IMR-90 (cell line): ENCODE data around the gene RLN2. TPM values are rescaled to one million over a fixed set of nuclear protein-coding genes. Genes with fewer than 3 reads are reported as not detected.
"Not testable (repeated sequence)": the region's sequence is repeated elsewhere in the genome, so short reads cannot be mapped to it uniquely, and the experiment has no call there.

ENCODE experiments used
- ATAC-seq: fragments of 200-7000 bp; cut with Tn5 transposase; 2 replicates; pipeline ENCODE4 v1.9.1; 2020; ENCODE audit warnings: low read depth, mild to moderate bottlenecking, moderate library complexity
- Bru-seq: library from RNA; stranded (reverse); fragments of 400-500 nt; gene quantifications from one replicate; lab custom pipeline; 2021; lab: Mats Ljungman, UMichigan
- BruChase-seq, 2 experiments: library from RNA; stranded (reverse); fragments of 400-500 nt; gene quantifications; one replicate each; lab custom pipeline; 2021; lab: Mats Ljungman, UMichigan
- BruUV-seq: library from RNA; stranded (reverse); fragments of 400-500 nt; replicated peaks from 2 replicates; lab custom pipeline; 2021; lab: Mats Ljungman, UMichigan
- CTCF ChIA-PET: fragments of 300-600 bp; formaldehyde crosslinking; extraction: SDS; loops from one replicate; lab custom pipeline; 2021; ENCODE audit warnings: antibody characterized with exemption; lab: Yijun Ruan, JAX
- POLR2A ChIA-PET: fragments of 300-600 bp; sonication (Branson Sonifier 250); formaldehyde crosslinking; loops from one replicate; lab custom pipeline; 2022; ENCODE audit warnings: antibody characterized with exemption; ENCODE audit not compliant: unreplicated experiment; lab: Charles Lee
- DNase-seq: peaks from one replicate; pipeline ENCODE4 v3.0.0; 2013
- H2AFZ ChIP-seq: replicated peaks from 2 replicates; pipeline ENCODE3; 2013; ENCODE audit warnings: low read length, mild to moderate bottlenecking; ENCODE audit not compliant: poor library complexity
- H2AK5ac ChIP-seq: 2 replicates; pipeline ENCODE4 v1.6.1; 2013; ENCODE audit warnings: low read depth, low read length, inconsistent platforms
- H2AK9ac ChIP-seq: replicated peaks from 2 replicates; pipeline ENCODE3; 2013; ENCODE audit warnings: mild to moderate bottlenecking, low read depth, low read length, moderate library complexity; ENCODE audit not compliant: poor library complexity
- H2BK120ac ChIP-seq: 2 replicates; pipeline ENCODE4 v1.6.1; 2013; ENCODE audit warnings: low read depth, low read length, inconsistent platforms
- H2BK15ac ChIP-seq: 3 replicates; pipeline ENCODE4 v1.6.1; 2013; ENCODE audit warnings: low read depth, low read length, inconsistent platforms
- H2BK20ac ChIP-seq: 2 replicates; pipeline ENCODE4 v1.6.1; 2013; ENCODE audit warnings: low read depth, mild to moderate bottlenecking, inconsistent platforms, low read length, moderate library complexity
- H2BK5ac ChIP-seq: 2 replicates; pipeline ENCODE4 v1.6.1; 2013; ENCODE audit warnings: mild to moderate bottlenecking, low read depth, low read length, inconsistent platforms; ENCODE audit not compliant: poor library complexity, severe bottlenecking
- H3K14ac ChIP-seq: replicated peaks from 2 replicates; pipeline ENCODE4 v1.6.1; 2013; ENCODE audit warnings: low read depth, low read length, inconsistent platforms
- H3K18ac ChIP-seq: 2 replicates; pipeline ENCODE4 v1.6.1; 2013; ENCODE audit warnings: low read depth, low read length, control low read depth
- H3K23ac ChIP-seq: 2 replicates; pipeline ENCODE4 v1.6.1; 2013; ENCODE audit warnings: low read depth, low read length, inconsistent platforms
- H3K27ac ChIP-seq: 2 replicates; pipeline ENCODE4 v1.5.1; 2013; ENCODE audit warnings: mild to moderate bottlenecking, control low read depth, low read length; ENCODE audit not compliant: insufficient read depth
- H3K27me3 ChIP-seq: 2 replicates; pipeline ENCODE4 v1.6.1; 2013; ENCODE audit warnings: low read length; ENCODE audit not compliant: control insufficient read depth, insufficient read depth
- H3K36me3 ChIP-seq: 2 replicates; pipeline ENCODE4 v1.6.1; 2013; ENCODE audit warnings: low read length, mixed read lengths; ENCODE audit not compliant: control insufficient read depth, insufficient read depth
- H3K4ac ChIP-seq: 2 replicates; pipeline ENCODE4 v1.6.1; 2013; ENCODE audit warnings: low read depth, low read length, inconsistent platforms
- H3K4me1 ChIP-seq: 2 replicates; pipeline ENCODE4 v1.6.1; 2013; ENCODE audit warnings: low read length, mixed read lengths; ENCODE audit not compliant: control insufficient read depth, insufficient read depth
- H3K4me2 ChIP-seq: 2 replicates; pipeline ENCODE4 v1.6.1; 2013; ENCODE audit warnings: low read depth, mild to moderate bottlenecking, control low read depth, low read length, moderate library complexity
- H3K4me3 ChIP-seq: 2 replicates; pipeline ENCODE4 v1.5.1; 2013; ENCODE audit warnings: low read depth, mild to moderate bottlenecking, control low read depth, low read length, moderate library complexity; ENCODE audit not compliant: insufficient read depth
- H3K56ac ChIP-seq: 2 replicates; pipeline ENCODE4 v1.6.1; 2013; ENCODE audit warnings: low read length, inconsistent platforms; ENCODE audit not compliant: insufficient read depth; ENCODE audit errors: extremely low read depth
- H3K79me1 ChIP-seq, 2 experiments: 2 replicates each; pipeline ENCODE4 v1.6.1; 2013; ENCODE audit warnings: low read length in 2 of 2, inconsistent platforms in 1 of 2, low read depth in 1 of 2
- H3K9ac ChIP-seq: 2 replicates; pipeline ENCODE4 v1.6.1; 2013; ENCODE audit warnings: low read depth, low read length, control low read depth
- H3K9me1 ChIP-seq: 2 replicates; pipeline ENCODE4 v1.6.1; 2013; ENCODE audit warnings: low read length, inconsistent platforms; ENCODE audit not compliant: insufficient read depth
- H3K9me3 ChIP-seq: 2 replicates; pipeline ENCODE4 v1.6.1; 2013; ENCODE audit warnings: low read length; ENCODE audit not compliant: control insufficient read depth, insufficient read depth
- H4K20me1 ChIP-seq: 2 replicates; pipeline ENCODE4 v1.6.1; 2013; ENCODE audit warnings: low read length, inconsistent platforms; ENCODE audit not compliant: insufficient read depth
- H4K5ac ChIP-seq: 2 replicates; pipeline ENCODE4 v1.6.1; 2013; ENCODE audit warnings: mild to moderate bottlenecking, low read depth, low read length, control low read depth
- H4K8ac ChIP-seq, 2 experiments: 2 replicates each; pipeline ENCODE4 v1.6.1; 2013; ENCODE audit warnings: low read depth in 2 of 2, low read length in 2 of 2, control low read depth in 1 of 2, inconsistent platforms in 1 of 2
- H4K91ac ChIP-seq: 2 replicates; pipeline ENCODE4 v1.6.1; 2013; ENCODE audit warnings: low read depth, low read length, inconsistent platforms; ENCODE audit not compliant: insufficient read depth
- WGBS, 2 experiments: methylation state at CpG; one replicate each; pipeline versions ENCODE4 v1.1.5 to v1.1.7; 2013; ENCODE audit warnings: missing lambda C conversion rate in 2 of 2; ENCODE audit not compliant: insufficient read length in 1 of 2; ENCODE audit errors: extremely low coverage in 2 of 2; 5-methylcytosine and 5-hydroxymethylcytosine counted together
- dilution Hi-C: fragments of 300-500 bp; cut with HindIII; formaldehyde crosslinking; loops from one replicate; pipeline ENCODE4 v1.14.3; 2018; ENCODE audit warnings: low sequenced_read_pairs; ENCODE audit not compliant: unreplicated experiment
- in situ Hi-C: fragments of 300-500 bp; cut with MboI; formaldehyde crosslinking; loops from 3 replicates; pipeline ENCODE4 v1.14.3; 2019; ENCODE audit warnings: low sequenced_read_pairs, inconsistent platforms, mixed read lengths
- intact Hi-C: fragments of 100-400 bp; cut with micrococcal nuclease; formaldehyde crosslinking; loops from 2 replicates; pipeline ENCODE4 v1.10.0; 2022
- long read RNA-seq: library from polyadenylated mRNA; unstranded; transcript quantifications from one replicate; pipeline ENCODE4 v2.0.0, GENCODE V29; 2021; ENCODE audit not compliant: unreplicated experiment
- polyA plus RNA-seq, 3 experiments: library from polyadenylated mRNA; depleted of rRNA; stranded (reverse); fragments of >200 nt; gene quantifications; 2 replicates each; pipeline ENCODE4 v1.2.3, GENCODE V29; 2012; ENCODE audit warnings: low replicate concordance in 1 of 3
- total RNA-seq: library from RNA; depleted of rRNA; stranded (reverse); fragments of >200 nt; gene quantifications from 2 replicates; pipeline ENCODE4 v1.2.3, GENCODE V29; 2012; rRNA removed

RLN2 gene, protein sequence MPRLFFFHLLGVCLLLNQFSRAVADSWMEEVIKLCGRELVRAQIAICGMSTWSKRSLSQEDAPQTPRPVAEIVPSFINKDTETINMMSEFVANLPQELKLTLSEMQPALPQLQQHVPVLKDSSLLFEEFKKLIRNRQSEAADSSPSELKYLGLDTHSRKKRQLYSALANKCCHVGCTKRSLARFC
- total RNA-seq (not detected in 2 replicates), polyA plus RNA-seq (2012; rRNA removed) (not detected in 2 replicates), Bru-seq, nascent RNA (not detected), BruChase-seq, experiment 1, labeled RNA remaining after a 6-hour chase (not detected), BruChase-seq, experiment 2, labeled RNA remaining after a 2-hour chase (not detected)
- polyA plus RNA-seq (2012; cell fraction: cytosol; rRNA removed): 0.08 TPM in 1 of 2 replicates, not detected in the other
- not detected in 2 replicates for polyA plus RNA-seq (2012; cell fraction: nucleus; rRNA removed; ENCODE audit: low replicate concordance)
- long read RNA-seq: 0 reads

DNA sequence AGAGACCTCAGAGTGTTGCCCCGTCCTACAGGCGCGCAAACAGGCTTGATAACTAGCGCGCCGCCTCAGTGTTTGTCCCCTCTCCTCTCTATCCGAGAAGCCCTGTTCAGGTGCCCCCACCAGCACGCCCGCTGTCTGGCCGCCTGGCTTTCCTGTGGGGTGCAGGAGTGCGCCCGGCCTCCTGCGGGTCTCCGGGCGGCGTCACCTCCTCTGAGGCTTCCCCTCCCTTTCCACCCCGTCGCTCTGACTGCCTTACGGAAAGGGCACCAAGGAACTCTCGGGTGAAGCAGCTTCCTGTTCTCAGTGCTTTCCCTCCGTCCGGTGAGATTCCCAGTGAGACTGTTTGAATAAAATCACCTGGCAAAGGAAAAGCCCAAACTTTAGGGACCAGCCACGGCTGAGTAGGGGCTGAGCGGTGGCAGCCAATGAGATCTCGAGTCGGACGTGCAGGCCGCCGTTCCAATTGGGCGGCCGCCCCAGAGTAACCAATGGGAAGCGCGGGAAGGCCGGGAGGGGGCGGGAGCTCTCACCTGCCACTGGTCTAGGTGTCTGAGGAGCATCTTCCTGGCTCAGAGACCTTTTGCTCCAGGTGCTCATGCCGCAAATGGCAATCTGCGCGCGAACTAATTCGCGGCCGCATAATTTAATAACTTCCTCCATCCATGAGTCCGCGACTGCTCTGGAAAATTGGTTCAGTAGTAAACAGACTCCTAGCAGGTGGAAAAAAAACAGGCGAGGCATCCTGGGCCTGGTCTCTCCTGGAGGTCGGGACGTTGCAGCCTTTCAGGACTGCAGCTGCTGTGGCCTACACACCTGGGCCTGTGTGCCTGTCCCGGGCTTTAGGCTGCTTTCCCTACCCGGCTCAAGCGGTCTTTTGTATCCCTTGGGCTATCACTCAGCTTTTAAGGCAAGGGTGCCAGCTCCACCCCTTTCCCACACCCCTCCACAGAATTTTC is at the start of gene RLN2:
TSS of gene RLN2 (minus strand) at position 877 of the 956 bp plus-strand sequence. CDS start at position 741, 136 bp downstream.
- H2AK5ac ChIP-seq, H3K4me2 ChIP-seq, H3K14ac ChIP-seq, H2BK15ac ChIP-seq, H2BK120ac ChIP-seq, intact Hi-C loops, H3K4me3 ChIP-seq, H4K91ac ChIP-seq, H3K36me3 ChIP-seq, BruUV-seq, H3K9me3 ChIP-seq, H3K9ac ChIP-seq, H4K20me1 ChIP-seq, H2BK20ac ChIP-seq, H3K4ac ChIP-seq, H2AK9ac ChIP-seq, H4K8ac ChIP-seq, H4K5ac ChIP-seq, in situ Hi-C loops, CTCF ChIA-PET, H2AFZ ChIP-seq, H3K27ac ChIP-seq, H3K9me1 ChIP-seq, H2BK5ac ChIP-seq, H3K56ac ChIP-seq, H3K79me1 ChIP-seq, DNase-seq, H3K18ac ChIP-seq, H3K4me1 ChIP-seq, H3K23ac ChIP-seq, dilution Hi-C loops: not testable (repeated sequence)
- POLR2A ChIA-PET: interaction anchor here (0.6 kb wide), 1 partner anchor 29 kb away, joined by 3 read pairs; no protein-coding TSS in a partner anchor
- ATAC-seq: peak; percentile 100
- WGBS, 2 experiments: no CpG with 5 or more reads among the region's 50 CpGs
- peaks cover 17% of the 10 kb centered on the region for H3K27me3 ChIP-seq
